ENCODE measurements around the gene TNNT1. TPM values are rescaled to one million over a fixed set of nuclear protein-coding genes. Genes with fewer than 3 reads are reported as not detected.

TNNT1 gene
- total RNA-seq, 4 donors from 2014 or later: 2.5 to 9.3 TPM; not detected in 2

DNA sequence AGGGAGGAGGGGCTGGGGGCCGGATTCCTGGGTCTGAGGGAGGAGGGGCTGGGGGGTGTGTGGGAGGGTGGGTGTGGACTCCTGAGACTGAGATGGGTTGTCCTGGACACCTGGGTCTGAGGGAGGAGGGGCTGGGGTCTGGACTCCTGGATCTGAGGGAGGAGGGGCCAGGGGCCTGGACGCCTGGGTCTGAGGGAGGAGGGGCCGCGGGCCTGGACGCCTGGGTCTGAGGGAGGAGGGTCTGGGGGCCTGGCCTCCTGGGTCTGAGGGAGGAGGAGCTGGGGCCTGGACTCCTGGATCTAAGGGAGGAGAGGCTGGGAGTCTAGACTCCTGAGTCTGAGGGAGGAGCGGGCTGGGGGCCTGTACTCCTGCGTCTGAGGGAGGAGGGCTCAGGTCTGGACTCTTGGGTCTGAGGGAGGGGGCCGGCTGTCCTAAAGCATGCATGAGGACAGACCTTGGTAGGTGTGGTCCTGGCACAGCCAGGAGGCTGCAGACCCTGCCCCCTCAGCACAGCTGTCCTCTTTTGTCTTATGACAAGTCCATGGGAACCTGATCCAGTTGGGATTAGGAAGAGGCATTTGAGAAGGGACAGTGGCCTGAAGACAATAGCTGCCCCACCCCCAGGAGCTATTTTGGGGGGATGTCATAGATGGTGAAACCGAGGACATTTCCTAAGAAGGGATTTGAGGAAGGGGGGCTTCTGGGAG lies 1.3 kb downstream of the TNNT1 start:
- H3K36me3 ChIP-seq: no peaks in the 10 kb centered on the region
- no peak overlapping the region for H3K4me3 ChIP-seq
- H3K4me1 ChIP-seq: peaks cover 0 to 3% of the 10 kb centered on the region in 2 donors
- intact Hi-C loops (cut with DNase I; ENCODE audit: low total_unique reads): no loop called here
- no peak for DNase-seq
- H3K27ac ChIP-seq: no peak overlapping the region
- peaks cover 19 to 43% of the 10 kb centered on the region in 2 donors for H3K27me3 ChIP-seq
- TF ChIP-seq CTCF (IDR thresholded peaks at IDR 0.05) (no peak), POLR2A (IDR thresholded peaks at IDR 0.05) (no peak)
- H3K9me3 ChIP-seq: no peaks in the 10 kb centered on the region

DNA sequence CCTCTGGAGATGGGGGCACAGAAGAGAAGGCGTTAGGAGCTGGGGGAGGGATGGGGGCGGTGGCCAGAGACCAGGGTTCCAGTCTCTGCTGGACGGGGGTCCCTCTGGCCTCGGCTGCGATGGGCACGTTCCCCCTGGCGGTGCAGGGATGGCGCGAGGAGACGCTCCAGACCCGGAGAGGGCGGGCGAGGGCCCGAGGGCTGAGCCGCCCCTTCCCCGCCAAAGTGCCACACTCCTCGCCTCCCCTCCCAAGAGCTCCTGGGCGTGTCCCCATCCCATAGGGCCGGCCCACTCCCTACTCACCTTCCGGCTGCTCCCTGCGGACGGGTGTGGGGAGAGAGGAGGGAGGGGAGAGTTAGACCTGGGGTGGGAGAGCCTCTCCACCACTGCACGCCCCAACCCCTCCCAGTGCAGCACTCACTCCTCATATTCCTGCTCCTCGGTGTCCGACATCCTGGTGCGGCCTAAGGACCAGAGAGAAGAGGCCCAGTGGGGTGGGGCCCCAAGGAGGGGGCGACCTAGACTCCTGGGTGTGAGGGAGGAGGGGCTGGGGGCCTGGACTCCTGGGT lies 2.2 kb downstream of the TNNT1 start:
- intact Hi-C loops (cut with DNase I; ENCODE audit: low total_unique reads): no loop called here
- Histone ChIP-seq H3K27me3 (peaks cover 19 to 53% of the 10 kb centered on the region in 2 donors), H3K36me3 (no peaks in the 10 kb centered on the region), H3K4me1 (peaks cover 0 to 3% of the 10 kb centered on the region in 2 donors), H3K4me3 (no peak overlapping the region), H3K27ac (no peak overlapping the region), H3K9me3 (no peaks in the 10 kb centered on the region)
- DNase-seq: no peak
- TF ChIP-seq POLR2A (IDR thresholded peaks at IDR 0.05): no peak

GRCh38 chr19:55146078-55146704 lies 2.8 kb downstream of the TNNT1 start:
- no peak overlapping the region for H3K27ac ChIP-seq
- no peaks in the 10 kb centered on the region for H3K9me3 ChIP-seq
- no peak for DNase-seq
- TF ChIP-seq CTCF (IDR thresholded peaks at IDR 0.05) (no peak), POLR2A (IDR thresholded peaks at IDR 0.05) (no peak)
- H3K36me3 ChIP-seq: no peaks in the 10 kb centered on the region
- H3K4me1 ChIP-seq: peaks cover 0 to 3% of the 10 kb centered on the region in 2 donors
- H3K27me3 ChIP-seq: peaks cover 19 to 56% of the 10 kb centered on the region in 2 donors
- intact Hi-C loops (cut with DNase I; ENCODE audit: low total_unique reads): no loop called here
- H3K4me3 ChIP-seq: no peak overlapping the region

- TF ChIP-seq CTCF (IDR thresholded peaks at IDR 0.05) (no peak), POLR2A (IDR thresholded peaks at IDR 0.05) (no peak)
- intact Hi-C loops (cut with DNase I; ENCODE audit: low total_unique reads): no loop called here
- H3K4me1 ChIP-seq: peaks cover 0 to 3% of the 10 kb centered on the region in 2 donors
Observed at GRCh38 chr19:55145232-55145631, 3.8 kb downstream of the TNNT1 start.

GRCh38 chr19:55141696-55142095 lies 7.3 kb downstream of the TNNT1 start:
- Histone ChIP-seq H3K4me3 (no peak overlapping the region), H3K27ac (no peak overlapping the region), H3K4me1 (peaks cover 0 to 3% of the 10 kb centered on the region in 2 donors), H3K27me3 (peaks cover 10 to 45% of the 10 kb centered on the region in 2 donors), H3K36me3 (no peaks in the 10 kb centered on the region), H3K9me3 (no peaks in the 10 kb centered on the region)
- intact Hi-C loops (cut with DNase I; ENCODE audit: low total_unique reads): no loop called here
- TF ChIP-seq POLR2A (IDR thresholded peaks at IDR 0.05) (no peak), CTCF (IDR thresholded peaks at IDR 0.05) (no peak)
- DNase-seq: no peak

More at GRCh38 chr19:55145232-55145631, 3.8 kb downstream of the TNNT1 start:
- Histone ChIP-seq H3K36me3 (no peaks in the 10 kb centered on the region), H3K27me3 (peaks cover 19 to 56% of the 10 kb centered on the region in 2 donors), H3K27ac (no peak overlapping the region), H3K4me3 (no peak overlapping the region), H3K9me3 (no peaks in the 10 kb centered on the region)
- DNase-seq: no peak
